Activated CD4-positive, CD25-positive, alpha-beta regulatory T cell treated with anti-CD3 and anti-CD28 coated beads, Interleukin-2, amount 50 U/mL, for 24 hours (primary cell): ENCODE data around the gene PANK4.
A peak's percentile ranks its signal among the peaks of the same experiment; 100 is the strongest.
"Not testable (repeated sequence)": the region's sequence is repeated elsewhere in the genome, so short reads cannot be mapped to it uniquely, and the experiment has no call there.

Experiments
- ATAC-seq, 2 donors: fragments of 150-1000 bp; cut with Tn5 transposase; one replicate each; pipeline ENCODE4 v1.10.0; 2021; ENCODE audit warnings: mild to moderate bottlenecking in 1 of 2, moderate library complexity in 1 of 2

PANK4 gene

DNA sequence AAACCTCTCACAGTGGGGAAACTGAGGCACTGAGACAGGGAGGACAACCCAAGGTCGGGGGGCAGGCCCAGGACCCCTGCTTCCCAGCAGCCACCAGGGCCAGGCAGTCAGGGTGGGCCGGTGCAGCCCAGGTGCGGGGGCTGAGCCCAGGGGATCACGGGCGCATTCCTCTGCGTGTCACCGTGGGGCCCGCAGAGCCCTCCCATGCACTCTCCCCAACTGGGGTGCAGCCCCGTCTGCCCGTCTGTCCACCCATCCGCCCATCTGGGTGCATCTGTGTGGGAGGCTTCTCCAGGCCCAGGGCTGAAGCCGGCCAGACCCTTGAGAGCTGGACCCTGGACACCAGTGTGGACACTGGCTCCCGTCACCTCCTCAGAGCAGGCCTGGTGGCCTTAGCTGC lies 53.2 kb downstream of the PANK4 start:
- no peak for ATAC-seq

DNA sequence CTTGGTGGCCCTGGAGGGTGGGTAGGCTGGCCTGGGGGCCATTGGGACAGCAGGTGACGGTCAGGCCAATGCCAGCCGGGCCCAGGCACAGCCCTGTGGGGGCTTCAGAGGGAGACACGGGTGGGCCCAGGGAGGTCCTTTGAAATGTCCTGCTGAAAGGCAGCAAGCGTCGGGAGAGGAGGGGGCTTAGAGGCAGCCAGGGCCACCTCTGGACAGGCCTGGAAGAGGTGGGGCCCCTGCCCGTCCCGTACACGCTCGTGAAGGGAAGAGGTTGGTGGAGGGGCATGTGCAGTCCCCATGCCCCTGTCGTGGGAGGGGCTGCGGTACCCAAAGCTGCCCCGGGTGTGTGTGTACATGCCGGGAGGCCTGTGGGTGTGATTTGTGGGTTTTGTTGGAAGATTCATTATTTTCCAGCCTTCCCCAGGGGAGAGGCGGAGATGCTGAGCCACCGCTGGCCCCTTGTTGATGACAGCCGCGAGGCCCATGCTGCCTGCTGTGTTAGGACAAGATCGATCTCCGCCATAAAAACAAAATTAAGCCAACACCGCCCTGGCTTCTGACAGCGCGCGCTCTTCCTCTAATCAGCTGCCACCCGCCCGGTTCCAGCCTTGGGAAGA lies 53.7 kb downstream of the PANK4 start:
- no peak for ATAC-seq

DNA sequence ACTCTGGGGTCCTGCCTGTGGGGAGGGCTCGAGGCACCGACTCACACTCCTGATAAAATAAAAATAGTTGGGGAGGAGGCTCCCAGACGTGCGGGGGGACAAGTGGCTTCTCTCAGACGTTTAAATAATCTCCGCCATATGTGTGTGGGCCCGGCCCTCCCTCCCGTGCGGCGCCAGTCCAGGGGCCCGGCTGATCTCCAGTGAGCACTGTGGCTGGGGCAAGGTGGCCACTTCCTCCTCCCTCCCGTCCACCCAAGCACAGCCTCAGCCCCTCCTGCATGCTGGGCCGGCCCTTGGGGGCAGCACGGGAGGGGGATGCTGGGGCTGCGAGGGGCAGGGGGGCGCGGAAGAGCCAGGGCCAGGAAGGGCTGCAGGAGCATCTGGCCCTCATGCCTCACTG lies 54.3 kb downstream of the PANK4 start:
- ATAC-seq = no peak

DNA sequence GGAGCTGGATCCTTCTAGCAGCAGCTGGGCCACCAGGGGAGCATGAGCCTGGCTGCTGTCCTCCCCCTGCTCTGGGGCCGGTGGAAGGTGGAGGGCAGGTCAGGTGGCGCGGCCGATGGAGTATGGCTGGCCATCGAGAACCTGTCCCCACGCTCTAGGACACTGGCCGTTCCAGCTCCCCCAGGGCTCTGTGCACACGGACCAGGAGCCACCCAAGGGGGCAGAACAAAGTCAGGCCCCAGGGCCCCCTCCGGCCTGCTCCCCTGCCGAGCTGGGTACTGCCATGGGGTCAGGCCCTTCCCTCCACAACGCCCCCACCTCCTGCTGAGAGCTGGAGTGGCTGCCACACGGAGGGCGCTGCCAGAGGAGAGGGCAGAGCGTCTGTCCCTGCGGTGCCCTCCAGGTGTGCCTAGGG lies 54.8 kb downstream of the PANK4 start:
- ATAC-seq = no peak

DNA sequence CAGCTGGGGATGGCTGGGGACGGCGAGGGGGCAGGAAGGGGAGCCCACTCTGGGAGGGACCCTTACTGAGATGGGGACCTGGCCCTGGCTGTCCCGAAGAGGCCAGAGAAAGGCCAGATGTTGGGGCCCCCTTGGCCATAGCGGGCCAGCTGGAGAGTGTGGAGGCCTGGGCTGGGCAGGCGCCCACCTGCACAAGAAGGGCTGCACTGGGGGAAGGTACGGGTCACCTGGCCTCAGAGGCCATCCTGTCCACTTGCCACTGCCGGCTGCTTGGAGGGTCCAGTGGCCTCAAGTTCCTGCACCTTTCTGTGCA lies 55.3 kb downstream of the PANK4 start:
- no peak for ATAC-seq

DNA sequence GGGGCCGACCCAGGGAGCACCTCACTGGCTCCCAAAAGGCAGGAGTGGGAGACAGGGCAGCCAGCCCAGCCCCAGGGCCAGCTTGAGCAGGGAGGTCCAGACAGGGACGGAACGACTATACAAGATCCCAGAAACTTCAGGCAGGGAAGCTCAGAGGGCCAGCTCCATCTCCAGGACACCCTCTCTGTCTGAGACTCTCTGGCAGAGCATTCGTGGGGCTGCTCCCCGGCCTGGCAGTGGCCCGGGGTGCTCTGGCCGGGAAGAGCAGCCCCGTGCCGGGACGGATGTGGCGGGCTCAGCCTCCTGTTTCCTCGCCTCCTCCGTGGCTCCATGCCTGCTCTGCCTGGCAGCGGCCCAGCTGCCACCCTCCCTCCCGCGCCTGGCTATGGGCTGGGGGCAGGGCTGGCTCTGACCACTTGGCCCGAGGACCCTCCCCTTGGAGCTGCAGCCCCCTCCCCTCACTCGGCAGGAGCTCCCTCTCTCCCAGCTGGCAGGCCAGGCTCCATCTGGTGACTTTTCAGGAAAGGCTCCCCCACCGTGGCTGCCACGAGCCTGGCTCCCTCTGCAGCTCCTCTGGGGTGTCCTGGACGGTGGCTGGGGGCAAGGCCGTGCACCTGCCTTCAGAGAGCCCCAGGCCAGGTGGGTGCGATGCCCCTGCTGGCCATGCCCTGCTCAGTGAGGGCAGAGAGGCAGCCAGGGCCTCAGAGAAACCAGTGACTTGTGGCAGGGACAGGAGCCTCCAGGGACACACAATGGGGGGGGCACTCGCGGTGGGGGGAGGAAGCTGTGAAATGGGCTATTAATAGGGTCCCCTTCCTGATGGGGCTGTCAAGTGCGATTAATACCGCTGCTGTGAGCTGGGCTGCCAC lies 55.9 kb downstream of the PANK4 start:
- ATAC-seq = no peak

DNA sequence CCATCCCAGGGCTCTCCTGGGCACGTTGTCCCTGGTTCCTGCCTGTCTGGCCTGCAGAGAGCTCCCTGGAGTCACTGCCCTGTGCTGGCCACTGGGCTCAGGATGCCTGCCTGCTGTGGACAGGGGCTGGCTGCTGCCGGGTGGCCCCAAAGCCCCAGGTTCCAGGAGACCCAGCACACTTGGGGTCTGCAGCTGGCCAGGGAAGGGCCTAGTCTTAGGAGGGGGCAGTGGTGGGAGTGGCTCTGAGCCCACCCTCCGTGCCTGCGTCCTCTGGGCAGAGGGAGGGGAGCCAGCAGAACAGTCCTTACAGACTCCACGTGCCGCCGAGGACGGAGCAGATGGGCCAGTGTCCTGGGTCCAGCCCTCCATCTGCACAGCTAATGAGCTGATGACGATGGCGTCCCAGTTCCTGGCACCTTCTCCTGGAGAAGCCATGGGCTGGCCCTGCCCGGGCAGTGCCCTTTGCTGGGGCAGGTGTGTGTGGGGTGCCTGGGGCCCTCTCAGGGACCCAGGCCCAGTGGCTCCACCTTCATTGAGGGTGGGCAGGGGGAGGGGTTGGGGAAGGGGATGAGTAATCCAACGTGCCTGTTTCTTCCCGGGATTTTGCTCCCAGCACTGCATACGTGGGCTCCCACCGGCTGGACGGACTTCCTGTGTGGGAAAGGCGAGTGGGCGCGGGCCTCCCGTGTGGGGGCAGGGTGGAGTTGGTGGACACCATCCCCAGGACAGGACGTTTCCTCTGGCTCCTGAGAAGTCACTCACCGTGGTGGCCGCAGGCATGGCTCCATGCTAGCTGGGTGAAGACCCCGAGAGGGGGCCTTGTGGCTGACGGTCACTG lies 57.1 kb downstream of the PANK4 start:
- no peak for ATAC-seq

DNA sequence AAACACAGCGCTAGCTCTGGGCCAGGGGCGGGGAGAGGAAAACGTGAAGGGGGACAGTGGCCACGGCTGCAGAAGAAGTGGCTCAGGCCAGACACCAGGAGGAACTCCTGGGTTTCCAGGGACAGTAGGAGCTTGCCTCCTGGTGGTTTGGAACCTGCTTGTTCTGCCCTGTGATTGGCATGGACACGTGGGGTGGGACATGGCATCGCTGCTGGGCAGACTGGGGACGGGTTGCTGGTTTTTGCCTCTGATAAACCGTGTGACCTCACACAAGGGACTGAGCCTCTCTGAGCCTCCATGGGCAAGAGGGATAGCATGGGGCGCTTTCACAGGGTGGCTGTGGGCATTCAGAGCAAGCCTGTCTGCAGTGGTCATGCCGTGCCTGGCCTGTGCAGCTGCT lies 57.9 kb downstream of the PANK4 start:
- no peak for ATAC-seq

DNA sequence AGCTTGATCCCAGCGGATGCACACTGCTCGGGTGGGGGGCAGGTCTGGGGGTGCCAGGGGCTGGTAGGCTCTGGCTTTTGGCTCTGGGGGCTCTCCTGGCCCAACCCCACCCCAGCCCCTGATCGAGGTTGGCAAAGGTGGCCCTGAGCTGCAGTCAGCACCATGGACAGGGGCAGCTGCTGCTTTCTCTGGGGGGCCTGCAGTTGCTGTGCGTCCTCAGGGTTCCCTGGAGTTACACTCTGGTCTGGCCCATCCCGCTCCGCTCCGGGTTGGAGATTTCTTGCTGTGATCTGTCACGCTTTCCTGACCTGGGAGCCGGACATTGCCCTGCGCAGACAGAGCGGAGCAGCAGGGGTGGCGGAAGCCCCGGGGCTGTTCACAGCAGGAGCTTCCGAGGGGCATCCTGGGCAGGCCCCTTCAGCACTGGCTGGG lies 58.3 kb downstream of the PANK4 start:
- ATAC-seq = peak in 1 of 2 donors; percentile 19

DNA sequence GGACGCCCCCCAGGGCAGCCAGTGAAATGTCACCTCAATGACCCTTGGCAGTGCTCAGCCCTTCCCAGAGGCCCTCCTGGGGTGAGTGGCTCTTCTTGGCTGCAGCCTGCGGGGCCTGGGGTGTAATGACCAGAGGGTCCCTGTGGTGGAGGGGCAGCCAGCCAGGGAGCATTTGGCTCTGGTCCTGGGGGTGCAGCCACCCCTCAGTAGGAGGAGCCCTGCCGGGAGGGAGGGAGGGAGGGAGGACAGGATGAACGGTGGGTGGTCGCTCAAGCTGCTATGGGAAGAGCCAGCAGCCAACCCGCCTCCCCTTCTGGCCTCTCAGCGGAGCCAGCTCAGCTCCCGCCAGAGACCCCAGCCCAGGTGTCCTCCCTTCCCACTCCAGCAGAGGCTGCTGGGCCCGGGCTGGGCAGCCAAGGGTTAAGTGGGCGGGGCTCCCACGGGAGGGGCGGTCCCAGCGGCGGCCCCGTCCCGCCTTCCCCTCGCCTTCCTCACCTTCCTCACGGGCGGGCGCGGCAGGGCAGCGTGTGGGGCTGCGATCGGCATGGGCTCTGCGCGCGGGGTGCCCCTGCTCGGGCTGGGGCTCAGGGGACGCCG lies 59.3 kb downstream of the PANK4 start:
- ATAC-seq = peak; percentile 57 to 70

DNA sequence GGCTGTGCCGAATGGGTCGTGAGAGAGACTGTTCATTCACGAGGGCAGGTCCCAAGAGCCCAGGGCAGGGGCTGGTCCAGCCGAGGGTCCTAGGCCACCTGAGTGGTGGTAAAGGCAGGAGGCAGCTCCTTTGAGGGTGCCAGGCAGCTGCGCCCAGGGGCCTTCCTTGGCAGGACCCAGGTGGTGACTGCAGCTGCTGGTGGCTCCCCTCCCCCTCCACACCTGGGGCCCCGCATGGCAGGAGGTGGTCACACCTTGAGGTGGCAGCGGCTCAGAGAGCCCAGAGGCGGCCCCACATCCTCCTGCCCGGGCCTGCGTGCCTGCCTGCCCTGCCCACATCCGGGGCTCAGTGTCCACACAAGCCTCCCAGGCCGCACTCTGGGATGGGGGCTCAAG lies 60.1 kb downstream of the PANK4 start:
- ATAC-seq = no peak

DNA sequence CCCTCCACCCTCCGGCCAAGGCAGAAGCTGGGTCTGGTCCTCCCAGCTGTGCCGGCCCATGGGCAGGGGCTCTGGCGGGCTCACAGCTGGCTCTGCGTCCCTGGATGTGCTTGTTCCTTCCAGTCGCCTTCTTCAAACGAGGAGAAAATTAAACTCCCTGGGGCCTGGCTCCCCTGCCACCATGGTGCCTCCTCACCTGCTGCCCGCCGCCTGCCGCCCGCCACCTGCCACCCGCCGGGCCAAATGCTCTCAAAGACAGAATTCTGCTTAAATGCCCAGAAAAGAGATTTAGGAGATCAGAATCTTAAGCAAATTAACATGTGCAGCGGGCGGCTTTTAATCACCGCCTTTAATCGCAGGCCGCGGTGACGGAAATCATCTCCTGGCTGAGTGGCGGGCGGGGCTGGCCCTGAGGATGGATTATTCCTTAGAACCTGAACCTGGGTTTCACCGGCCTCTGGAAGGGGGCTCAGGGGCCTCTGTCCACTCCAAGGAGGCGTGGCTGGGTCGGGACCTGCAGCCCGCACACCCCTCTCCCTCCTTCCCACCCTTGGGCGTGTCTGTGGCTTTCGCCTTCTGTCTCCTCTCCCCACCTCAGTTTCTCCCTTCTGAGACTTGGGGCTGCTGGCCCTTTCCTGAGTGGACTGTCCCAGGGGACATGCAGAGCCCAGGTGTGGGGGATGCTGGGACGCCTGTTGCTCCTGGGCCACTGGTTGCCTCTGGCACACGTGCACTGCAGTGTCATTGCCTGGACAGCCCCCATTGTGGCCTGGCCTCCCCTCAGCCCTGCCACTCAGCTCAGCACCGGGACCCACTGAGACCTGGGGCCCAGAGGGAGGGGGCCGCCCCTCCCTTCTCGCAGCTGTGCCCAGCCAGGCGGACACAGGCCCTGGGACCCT lies 60.8 kb downstream of the PANK4 start:
- ATAC-seq = no peak

DNA sequence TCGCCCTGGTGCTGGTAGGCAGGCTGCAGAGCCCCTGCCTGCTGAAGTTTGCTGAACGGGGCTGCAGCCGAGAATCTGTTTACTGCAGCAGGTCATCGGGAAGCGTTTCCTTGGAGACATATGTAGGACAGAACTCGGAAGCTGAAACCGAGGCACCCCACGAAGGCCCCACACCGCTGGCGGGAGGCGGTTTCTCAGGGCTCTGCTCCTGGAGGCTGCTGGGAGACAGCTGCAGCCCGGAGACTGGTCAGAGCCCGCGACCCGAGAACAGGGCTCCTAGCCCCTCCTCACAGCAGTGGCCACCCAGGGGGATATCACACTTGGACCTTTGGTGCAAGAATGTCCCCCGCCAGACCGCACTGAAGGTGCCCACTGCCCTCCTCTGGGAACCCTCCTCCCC lies 63.0 kb downstream of the PANK4 start:
- ATAC-seq = no peak

DNA sequence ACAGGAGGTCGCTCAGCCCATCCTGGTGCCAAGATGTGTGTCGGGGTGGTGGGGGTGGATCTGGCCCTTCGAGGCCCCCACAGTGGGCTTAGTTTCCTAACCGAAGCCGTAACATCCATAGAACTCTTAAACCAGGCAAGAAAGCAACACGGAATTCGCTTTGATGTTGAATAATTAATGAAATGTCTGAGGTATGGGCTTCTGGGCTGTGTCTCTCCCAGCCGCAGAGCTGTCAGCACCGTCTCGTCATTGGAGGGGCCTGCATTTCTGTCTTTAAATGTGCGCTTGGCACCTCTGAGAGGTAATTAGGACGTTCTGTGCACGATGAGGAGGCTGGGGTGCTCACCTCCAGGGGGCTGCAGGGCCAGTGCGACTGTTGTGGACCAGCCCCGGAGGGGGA lies 63.6 kb downstream of the PANK4 start:
- ATAC-seq = no peak

DNA sequence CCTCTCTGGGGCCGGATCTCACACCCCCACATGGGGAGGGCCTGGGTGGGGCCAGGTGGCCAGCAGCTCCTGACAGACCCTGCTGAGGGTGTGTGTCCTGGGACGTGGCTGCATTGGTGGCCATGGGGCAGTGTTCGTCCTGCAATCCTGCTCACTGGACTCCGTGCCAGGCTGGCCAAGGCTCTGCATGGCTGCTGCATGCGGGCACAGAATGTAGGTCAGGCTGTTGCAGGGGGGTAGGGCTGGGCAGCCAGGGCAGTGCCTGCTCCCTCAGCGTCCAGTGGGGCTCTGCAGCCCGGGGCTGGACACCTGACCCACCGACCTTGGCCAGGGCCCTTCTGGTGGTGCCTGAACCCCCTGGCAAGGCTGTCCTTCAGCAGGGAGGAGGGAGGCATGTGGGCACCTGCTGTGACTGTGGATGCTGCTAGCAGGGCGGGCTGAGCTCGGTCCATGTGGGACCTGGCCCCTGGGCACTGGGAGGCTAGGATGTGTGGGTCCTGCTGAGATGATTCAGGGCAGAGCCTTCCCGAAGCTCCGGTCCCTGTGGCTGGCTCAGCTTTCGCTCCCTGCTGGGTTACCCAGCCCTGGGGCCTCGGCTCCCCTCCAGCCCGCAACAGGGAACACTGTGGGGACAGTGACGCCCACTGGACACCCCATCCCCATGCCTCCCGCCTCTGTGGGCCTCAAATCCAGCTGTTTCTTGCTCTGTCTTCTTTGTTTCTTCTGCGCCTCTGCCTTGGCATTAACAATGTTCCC lies 65.2 kb downstream of the PANK4 start:
- ATAC-seq = no peak

DNA sequence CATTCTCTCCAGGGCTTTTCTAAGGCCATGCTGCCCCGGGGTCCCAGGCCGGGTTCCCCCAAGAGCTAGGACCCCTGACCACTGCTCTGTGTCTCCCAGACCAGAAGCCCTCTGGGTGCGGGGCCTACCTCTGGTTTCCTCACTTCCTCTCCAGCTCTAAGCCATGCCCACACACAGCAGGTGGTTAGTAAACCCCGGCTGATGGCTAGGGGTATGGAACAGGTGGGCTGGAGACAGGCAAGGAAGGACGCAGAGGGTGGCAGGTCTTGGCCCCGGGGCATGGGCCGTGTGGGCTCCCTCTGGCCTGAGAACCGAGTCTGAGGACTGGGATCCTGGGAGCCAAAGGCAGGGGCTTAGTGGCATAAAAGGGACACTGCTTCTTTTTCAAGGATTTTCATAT lies 66.2 kb downstream of the PANK4 start:
- no peak for ATAC-seq

DNA sequence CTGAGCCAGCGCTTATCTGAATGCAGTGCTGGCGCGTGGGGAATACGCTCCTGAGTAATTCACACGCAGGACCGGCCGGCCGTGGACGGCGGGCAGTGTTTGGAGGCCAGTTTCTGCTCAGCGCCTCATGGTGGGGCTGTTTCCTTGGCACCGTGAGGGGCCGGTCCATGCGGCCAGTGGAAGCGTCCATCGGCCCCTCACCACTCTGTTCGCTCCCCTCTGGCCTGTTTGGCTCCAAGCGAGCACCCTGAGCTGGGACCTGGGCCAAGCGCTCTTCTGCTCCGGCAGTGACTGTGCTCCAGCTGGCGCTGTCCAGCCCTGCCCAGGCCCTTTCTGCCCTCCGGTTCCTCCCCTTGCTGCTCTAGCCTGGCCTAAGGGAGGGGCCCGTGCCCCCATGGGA lies 66.6 kb downstream of the PANK4 start:
- ATAC-seq = no peak

DNA sequence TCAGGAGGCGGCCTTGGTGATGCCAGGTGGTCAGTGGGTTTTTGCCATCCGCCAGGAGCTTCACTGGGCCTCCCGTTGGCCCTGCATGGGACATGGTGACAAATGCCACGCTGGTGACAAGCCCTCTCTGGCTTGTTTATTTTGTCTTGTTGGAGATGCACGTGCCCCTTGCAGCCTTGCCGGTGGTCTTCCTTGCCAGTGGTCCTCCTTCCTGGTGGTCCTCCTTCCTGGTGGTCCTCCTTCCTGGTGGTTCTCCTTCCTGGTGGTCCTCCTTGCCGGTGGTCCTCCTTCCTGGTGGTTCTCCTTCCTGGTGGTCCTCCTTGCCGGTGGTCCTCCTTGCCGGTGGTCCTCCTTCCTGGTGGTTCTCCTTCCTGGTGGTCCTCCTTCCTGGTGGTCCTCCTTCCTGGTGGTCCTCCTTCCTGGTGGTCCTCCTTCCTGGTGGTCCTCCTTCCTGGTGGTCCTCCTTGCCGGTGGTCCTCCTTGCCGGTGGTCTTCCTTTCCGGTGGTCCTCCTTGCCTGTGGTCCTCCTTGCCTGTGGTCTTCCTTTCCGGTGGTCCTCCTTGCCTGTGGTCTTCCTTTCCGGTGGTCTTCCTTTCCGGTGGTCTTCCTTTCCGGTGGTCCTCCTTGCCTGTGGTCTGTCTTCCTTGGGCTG lies 67.2 kb downstream of the PANK4 start:
- ATAC-seq = not testable (repeated sequence)

DNA sequence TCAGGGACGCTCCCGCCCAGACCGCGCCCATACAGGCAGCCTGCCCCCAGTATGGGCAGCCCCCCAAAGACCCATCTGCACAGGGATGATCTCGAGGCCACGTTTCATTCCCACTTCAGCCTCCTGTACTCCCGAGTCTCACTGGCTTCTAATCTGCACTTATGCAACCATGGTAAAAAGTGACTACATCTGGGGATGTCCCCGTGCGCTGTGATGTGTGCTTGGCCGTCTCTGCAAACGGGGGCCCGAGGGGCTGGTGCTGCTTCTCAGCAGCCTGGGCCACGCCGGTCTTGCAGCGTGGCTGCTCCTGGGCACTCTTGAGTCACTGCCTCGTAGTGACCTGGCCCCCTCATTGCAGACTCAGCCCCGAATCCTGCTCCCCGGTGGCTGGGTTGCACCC lies 67.7 kb downstream of the PANK4 start:
- ATAC-seq = no peak
